GM10248 (cell line): ENCODE data around the gene ATG4A.

Source experiments
- CTCF ChIA-PET: fragments of 300-600 bp; sonication (Branson Sonifier 250); formaldehyde crosslinking; extraction: SDS; loops from one replicate; lab custom pipeline; 2021; ENCODE audit warnings: antibody characterized with exemption; lab: Yijun Ruan, JAX
- POLR2A ChIA-PET: fragments of 350-650 bp; sonication (Branson Sonifier 250); formaldehyde crosslinking; extraction: SDS; loops from one replicate; lab custom pipeline; 2020; ENCODE audit warnings: antibody characterized with exemption; lab: Yijun Ruan, JAX
- DNase-seq: peaks from one replicate; pipeline ENCODE4 v3.0.0; 2012; ENCODE audit errors: extremely low spot score
- TF ChIP-seq, protein P1 (sequence below): IDR thresholded peaks from 2 replicates; pipeline ENCODE4 v1.5.1; 2012; ENCODE audit warnings: mild to moderate bottlenecking, low read depth; ENCODE audit errors: extremely low read depth, missing control alignments, control extremely low read depth

The ATG4A gene

DNA sequence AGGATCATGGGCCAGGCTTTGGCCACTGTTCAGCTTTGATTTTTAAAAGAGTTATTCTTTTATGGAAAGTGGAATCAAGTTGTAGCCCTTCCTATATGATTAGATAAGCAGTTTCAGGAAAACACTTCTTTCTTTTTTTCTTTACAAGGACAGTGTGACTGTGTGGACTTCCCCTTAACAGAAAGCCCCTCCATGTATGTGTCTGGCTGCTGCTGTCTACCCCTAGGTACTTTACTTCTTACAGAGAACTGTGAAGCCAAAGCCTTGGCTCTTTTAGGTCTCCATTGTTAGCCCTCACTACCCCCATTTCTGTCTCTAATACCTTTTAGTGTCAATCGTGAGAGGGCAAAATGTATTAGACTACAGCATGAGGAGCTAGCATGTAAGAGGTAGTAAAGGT lies 27.6 kb upstream of the ATG4A start:
- no peak for DNase-seq
- TF ChIP-seq, protein P1, sequence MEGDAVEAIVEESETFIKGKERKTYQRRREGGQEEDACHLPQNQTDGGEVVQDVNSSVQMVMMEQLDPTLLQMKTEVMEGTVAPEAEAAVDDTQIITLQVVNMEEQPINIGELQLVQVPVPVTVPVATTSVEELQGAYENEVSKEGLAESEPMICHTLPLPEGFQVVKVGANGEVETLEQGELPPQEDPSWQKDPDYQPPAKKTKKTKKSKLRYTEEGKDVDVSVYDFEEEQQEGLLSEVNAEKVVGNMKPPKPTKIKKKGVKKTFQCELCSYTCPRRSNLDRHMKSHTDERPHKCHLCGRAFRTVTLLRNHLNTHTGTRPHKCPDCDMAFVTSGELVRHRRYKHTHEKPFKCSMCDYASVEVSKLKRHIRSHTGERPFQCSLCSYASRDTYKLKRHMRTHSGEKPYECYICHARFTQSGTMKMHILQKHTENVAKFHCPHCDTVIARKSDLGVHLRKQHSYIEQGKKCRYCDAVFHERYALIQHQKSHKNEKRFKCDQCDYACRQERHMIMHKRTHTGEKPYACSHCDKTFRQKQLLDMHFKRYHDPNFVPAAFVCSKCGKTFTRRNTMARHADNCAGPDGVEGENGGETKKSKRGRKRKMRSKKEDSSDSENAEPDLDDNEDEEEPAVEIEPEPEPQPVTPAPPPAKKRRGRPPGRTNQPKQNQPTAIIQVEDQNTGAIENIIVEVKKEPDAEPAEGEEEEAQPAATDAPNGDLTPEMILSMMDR, result no peak
- POLR2A ChIA-PET, result no interaction called here
- CTCF ChIA-PET, result interaction anchor here (2.2 kb wide), 1 partner anchor 43 kb away, joined by 9 read pairs; no protein-coding TSS in a partner anchor

DNA sequence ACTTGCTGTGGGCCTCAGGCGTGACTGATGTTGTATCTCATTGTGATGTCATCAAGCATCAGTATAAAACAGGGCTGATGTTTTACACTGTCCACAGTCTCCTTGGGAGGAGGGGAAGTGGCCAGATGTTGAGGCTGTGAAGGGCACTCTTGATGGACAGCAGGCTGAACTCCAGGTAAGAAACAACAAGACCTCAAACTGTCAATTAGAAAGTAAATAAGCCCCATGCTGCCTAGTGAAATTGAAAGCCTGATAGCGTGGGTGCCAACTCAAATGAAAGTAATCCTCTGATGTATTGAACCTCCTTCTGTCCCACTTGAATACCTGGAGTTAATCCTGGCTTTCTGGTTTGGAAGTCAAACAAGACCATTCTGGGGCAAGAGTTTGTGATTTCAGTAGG lies 27.0 kb upstream of the ATG4A start:
- no peak for DNase-seq
- TF ChIP-seq, protein P1, result no peak
- CTCF ChIA-PET, result interaction anchor here (2.2 kb wide), 1 partner anchor 44 kb away, joined by 9 read pairs; no protein-coding TSS in a partner anchor
- POLR2A ChIA-PET, result no interaction called here

DNA sequence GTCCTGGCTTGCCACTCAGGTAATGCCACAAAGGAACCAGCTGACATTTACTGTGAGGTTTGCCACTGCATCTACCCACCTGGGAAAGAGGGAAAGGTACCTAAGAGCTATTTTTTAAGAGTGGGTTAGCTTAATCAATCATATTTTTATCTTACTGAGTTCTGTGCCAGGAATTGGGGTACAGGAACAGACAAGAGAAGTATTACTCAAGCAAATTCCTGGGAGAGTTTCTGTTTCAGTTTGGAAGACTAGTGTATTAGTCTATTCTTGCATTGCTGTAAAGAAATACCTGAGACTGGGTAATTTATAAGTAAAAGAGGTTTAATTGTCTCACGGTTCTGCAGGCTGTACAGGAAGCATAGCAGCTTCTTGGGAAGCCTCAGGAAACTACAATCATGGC lies 23.5 kb upstream of the ATG4A start:
- POLR2A ChIA-PET, result no interaction called here

DNA sequence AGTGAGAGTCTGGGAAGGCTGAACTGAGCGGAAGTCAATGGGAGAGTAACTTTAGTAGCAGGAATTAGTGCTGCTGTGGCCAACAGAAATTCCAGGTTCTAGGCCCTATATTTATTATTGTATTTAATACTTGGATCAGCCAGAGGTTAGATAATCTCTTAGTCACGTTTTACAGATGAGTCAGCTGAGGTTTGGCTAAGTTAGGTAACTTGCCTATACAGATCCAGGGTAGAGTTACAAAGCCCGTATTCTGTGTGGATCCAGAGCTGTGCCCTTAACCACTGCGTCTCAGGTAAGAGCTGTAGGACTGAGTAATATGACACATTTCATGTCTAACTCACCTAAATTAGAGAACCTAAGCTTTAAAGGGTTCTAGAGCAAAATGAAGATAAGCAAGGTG lies 20.7 kb upstream of the ATG4A start:
- ChIA-PET CTCF (interaction anchor here (0.9 to 3.8 kb wide), 10 partner anchors 10 to 296 kb away, joined by 3 to 26 read pairs (median 3); partner anchors contain the start of genes ATG4A and PSMD10), POLR2A (no interaction called here)
- no peak for DNase-seq
- TF ChIP-seq, protein P1, result no peak

More for the DNA sequence above, 23.5 kb upstream of the ATG4A start:
- no peak for DNase-seq
- TF ChIP-seq, protein P1, result no peak
- CTCF ChIA-PET, result interaction anchor here (1.4 to 2.3 kb wide), 3 partner anchors 47 to 67 kb away, joined by 3 to 11 read pairs (median 3); no protein-coding TSS in a partner anchor

DNA sequence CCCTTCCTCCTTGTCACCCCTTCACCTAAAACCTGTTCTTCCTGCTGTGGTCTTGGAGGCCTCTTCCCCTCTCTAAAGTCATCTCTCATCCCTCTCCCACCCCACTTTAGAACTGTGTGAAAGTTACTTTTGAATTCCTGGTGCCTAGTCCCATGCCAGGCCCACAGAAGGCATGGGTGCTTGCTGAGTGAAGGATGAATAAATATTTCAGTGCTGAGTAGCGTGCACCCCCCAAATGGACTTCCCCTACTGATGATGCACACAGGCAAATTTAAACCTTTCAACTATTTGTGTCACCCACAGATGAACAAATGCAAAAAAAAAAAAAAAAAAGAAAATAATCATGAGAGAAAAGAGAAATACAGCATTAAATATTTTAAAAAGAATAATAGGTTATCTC lies 20.0 kb upstream of the ATG4A start:
- TF ChIP-seq, protein P1, result no peak
- ChIA-PET CTCF (interaction anchor here (1.0 to 3.8 kb wide), 6 partner anchors 10 to 297 kb away, joined by 3 to 26 read pairs (median 8); partner anchors contain the start of genes ATG4A and PSMD10), POLR2A (no interaction called here)
- no peak for DNase-seq

DNA sequence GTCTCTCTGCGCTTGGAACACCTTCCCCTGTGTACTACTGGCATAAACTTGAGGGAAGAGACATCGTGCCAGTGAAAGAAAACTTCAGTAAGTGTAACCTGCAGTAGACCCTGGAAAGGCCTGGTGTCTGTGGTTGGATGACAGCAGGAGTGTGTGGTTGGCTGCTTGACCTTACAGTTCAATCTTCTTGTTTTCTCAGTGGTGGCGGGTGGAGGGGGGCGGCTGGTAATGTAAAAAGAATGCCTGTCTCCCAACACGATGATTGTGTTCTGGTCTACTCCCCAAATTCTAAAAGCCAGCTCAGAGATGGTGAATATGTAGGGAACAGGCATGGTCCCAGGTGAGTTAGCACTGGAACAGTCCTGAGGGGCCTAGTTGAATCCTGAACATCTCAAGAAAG lies 18.8 kb upstream of the ATG4A start:
- DNase-seq, result no peak
- POLR2A ChIA-PET, result no interaction called here
- CTCF ChIA-PET, result interaction anchor here (1.6 to 3.8 kb wide), 3 partner anchors 10 to 51 kb away, joined by 6 to 26 read pairs (median 17); no protein-coding TSS in a partner anchor
- TF ChIP-seq, protein P1, result no peak
